H9 (cell line): ENCODE data around the gene DNAJA4. TPM values are rescaled to one million over a fixed set of nuclear protein-coding genes. Genes with fewer than 3 reads are reported as not detected.

Source experiments
- DNase-seq: peaks from one replicate; pipeline ENCODE4 v3.0.0-alpha.2; 2017
- H2AFZ ChIP-seq: one replicate; pipeline ENCODE4 v1.6.1; 2013; ENCODE audit warnings: mild to moderate bottlenecking, low read length, control low read depth, moderate library complexity
- H2AK5ac ChIP-seq: 2 replicates; pipeline ENCODE4 v1.6.1; 2013; ENCODE audit warnings: low read length, control low read depth, mixed read lengths; ENCODE audit not compliant: insufficient read length
- H2BK120ac ChIP-seq: one replicate; pipeline ENCODE4 v1.6.1; 2013; ENCODE audit warnings: low read depth, mild to moderate bottlenecking, low read length, control low read depth, inconsistent platforms; ENCODE audit not compliant: poor library complexity, severe bottlenecking
- H2BK12ac ChIP-seq: 2 replicates; pipeline ENCODE4 v1.6.1; 2013; ENCODE audit warnings: low read length, control low read depth, mixed read lengths, low read depth; ENCODE audit not compliant: insufficient read length
- H2BK15ac ChIP-seq: 2 replicates; pipeline ENCODE4 v1.6.1; 2013; ENCODE audit warnings: low read depth, low read length, control low read depth
- H2BK20ac ChIP-seq: one replicate; pipeline ENCODE4 v1.6.1; 2013; ENCODE audit warnings: low read depth, mild to moderate bottlenecking, low read length, control low read depth, inconsistent platforms; ENCODE audit not compliant: poor library complexity, severe bottlenecking
- H2BK5ac ChIP-seq: 2 replicates; pipeline ENCODE4 v1.6.1; 2013; ENCODE audit warnings: low read length, control low read depth, mixed read lengths; ENCODE audit not compliant: insufficient read length
- H3K14ac ChIP-seq: 2 replicates; pipeline ENCODE4 v1.6.1; 2013; ENCODE audit warnings: low read length, control low read depth; ENCODE audit not compliant: insufficient read depth
- H3K18ac ChIP-seq: 2 replicates; pipeline ENCODE4 v1.6.1; 2013; ENCODE audit warnings: low read depth, mild to moderate bottlenecking, mixed read lengths, low read length, control low read depth; ENCODE audit not compliant: insufficient read length
- H3K23ac ChIP-seq: 2 replicates; pipeline ENCODE4 v1.6.1; 2013; ENCODE audit warnings: low read length, control low read depth, mixed read lengths, low read depth; ENCODE audit not compliant: insufficient read length
- H3K23me2 ChIP-seq: 2 replicates; pipeline ENCODE4 v1.6.1; 2013; ENCODE audit warnings: low read depth, mild to moderate bottlenecking, mixed read lengths, low read length, control low read depth; ENCODE audit not compliant: insufficient read length, poor library complexity, severe bottlenecking
- H3K27ac ChIP-seq: 2 replicates; pipeline ENCODE4 v1.5.1; 2013; ENCODE audit warnings: low read length, control low read depth, mixed read lengths, low read depth; ENCODE audit not compliant: insufficient read length
- H3K27me3 ChIP-seq: 2 replicates; pipeline ENCODE4 v1.6.1; 2013; ENCODE audit warnings: low read length, control low read depth, inconsistent platforms; ENCODE audit not compliant: insufficient read depth
- H3K4ac ChIP-seq: 2 replicates; pipeline ENCODE4 v1.6.1; 2013; ENCODE audit warnings: low read depth, mild to moderate bottlenecking, control low read depth, inconsistent platforms, low read length, moderate library complexity
- H3K4me1 ChIP-seq: 2 replicates; pipeline ENCODE4 v1.6.1; 2013; ENCODE audit warnings: low read length, control low read depth, inconsistent platforms; ENCODE audit not compliant: insufficient read depth
- H3K4me2 ChIP-seq: 2 replicates; pipeline ENCODE4 v1.6.1; 2013; ENCODE audit warnings: low read length, control low read depth, mixed read lengths; ENCODE audit not compliant: insufficient read length, insufficient read depth
- H3K56ac ChIP-seq: 2 replicates; pipeline ENCODE4 v1.6.1; 2013; ENCODE audit warnings: low read depth, mild to moderate bottlenecking, mixed read lengths, low read length, control low read depth; ENCODE audit not compliant: insufficient read length
- H3K79me1 ChIP-seq: 2 replicates; pipeline ENCODE4 v1.6.1; 2013; ENCODE audit warnings: low read depth, mild to moderate bottlenecking, moderate library complexity, low read length, control low read depth, inconsistent platforms; ENCODE audit not compliant: insufficient read depth, poor library complexity, severe bottlenecking
- H3K79me2 ChIP-seq: 2 replicates; pipeline ENCODE4 v1.6.1; 2013; ENCODE audit warnings: low read length, control low read depth, inconsistent platforms; ENCODE audit not compliant: insufficient read depth
- H3K9ac ChIP-seq: 2 replicates; pipeline ENCODE4 v1.6.1; 2013; ENCODE audit warnings: low read length, control low read depth, mixed read lengths; ENCODE audit not compliant: insufficient read length; ENCODE audit errors: extremely low read depth
- H3K9me3 ChIP-seq: one replicate; pipeline ENCODE4 v1.6.1; 2013; ENCODE audit warnings: low read depth, low read length, inconsistent platforms; ENCODE audit not compliant: control insufficient read depth
- H3T11ph ChIP-seq: one replicate; pipeline ENCODE4 v1.6.1; 2013; ENCODE audit warnings: mild to moderate bottlenecking, low read length, control low read depth, inconsistent platforms
- H4K20me1 ChIP-seq: one replicate; pipeline ENCODE4 v1.6.1; 2013; ENCODE audit not compliant: control insufficient read depth, insufficient read length, insufficient read depth
- H4K5ac ChIP-seq: 2 replicates; pipeline ENCODE4 v1.6.1; 2013; ENCODE audit warnings: low read depth, mild to moderate bottlenecking, mixed read lengths, low read length, control low read depth; ENCODE audit not compliant: insufficient read length
- H4K8ac ChIP-seq: replicated peaks from 2 replicates; pipeline ENCODE4 v1.6.1; 2013; ENCODE audit warnings: low read length, control low read depth, mixed read lengths, low read depth; ENCODE audit not compliant: insufficient read length
- H4K91ac ChIP-seq: 2 replicates; pipeline ENCODE4 v1.6.1; 2013; ENCODE audit warnings: low read depth, mild to moderate bottlenecking, moderate library complexity, mixed read lengths, low read length, control low read depth; ENCODE audit not compliant: insufficient read length
- H3K27ac Mint-ChIP-seq, 3 experiments: 2 replicates in 2 of 3; 3 replicates in 1 of 3; pipeline ENCODE4 v1.8.0; 2020 to 2021; ENCODE audit warnings: mixed read lengths in 3 of 3, mild to moderate bottlenecking in 1 of 3, moderate library complexity in 1 of 3
- H3K27me3 Mint-ChIP-seq: 2 replicates; pipeline ENCODE4 v1.8.0; 2021; ENCODE audit warnings: low read depth, mild to moderate bottlenecking, moderate library complexity, mixed read lengths
- H3K36me3 Mint-ChIP-seq, 3 experiments: 2 replicates in 2 of 3; 3 replicates in 1 of 3; pipeline ENCODE4 v1.8.0; 2020 to 2021; ENCODE audit warnings: low read depth in 3 of 3, mixed read lengths in 3 of 3; ENCODE audit not compliant: insufficient read depth in 1 of 3
- H3K4me1 Mint-ChIP-seq, 2 experiments: 2 replicates each; pipeline ENCODE4 v1.8.0; 2020; ENCODE audit warnings: mixed read lengths in 2 of 2
- H3K4me3 Mint-ChIP-seq, 2 experiments: 2 replicates in 1 of 2; 3 replicates in 1 of 2; pipeline ENCODE4 v1.8.0; 2020 to 2021; ENCODE audit warnings: mild to moderate bottlenecking in 2 of 2, mixed read lengths in 2 of 2, moderate library complexity in 1 of 2
- H3K9me3 Mint-ChIP-seq, 2 experiments: 2 replicates in 1 of 2; 3 replicates in 1 of 2; pipeline ENCODE4 v1.8.0; 2020; ENCODE audit warnings: mild to moderate bottlenecking in 2 of 2, mixed read lengths in 2 of 2, moderate library complexity in 1 of 2
- WGBS: extraction: QIAGEN DNeasy Blood & Tissue Kit; methylation state at CpG from one replicate; pipeline ENCODE4 v1.1.7; 2013; ENCODE audit warnings: missing lambda C conversion rate, low lambda C conversion rate, mixed read lengths; ENCODE audit not compliant: insufficient read length; ENCODE audit errors: extremely low coverage; 5-methylcytosine and 5-hydroxymethylcytosine counted together
- total RNA-seq: library from RNA; stranded (reverse); gene quantifications from 2 replicates; pipeline ENCODE4 v1.2.1, GENCODE V29; 2021
- TF ChIP-seq, protein P1 (sequence below): fragments of 200-600 bp; sonication (generic); conservative IDR thresholded peaks from 3 replicates; pipeline ENCODE4 v1.8.0; 2021; ENCODE audit warnings: antibody characterized with exemption, mild to moderate bottlenecking

The DNAJA4 gene
- total RNA-seq, 1 experiment from 2014 or later: 0.13 TPM

DNA sequence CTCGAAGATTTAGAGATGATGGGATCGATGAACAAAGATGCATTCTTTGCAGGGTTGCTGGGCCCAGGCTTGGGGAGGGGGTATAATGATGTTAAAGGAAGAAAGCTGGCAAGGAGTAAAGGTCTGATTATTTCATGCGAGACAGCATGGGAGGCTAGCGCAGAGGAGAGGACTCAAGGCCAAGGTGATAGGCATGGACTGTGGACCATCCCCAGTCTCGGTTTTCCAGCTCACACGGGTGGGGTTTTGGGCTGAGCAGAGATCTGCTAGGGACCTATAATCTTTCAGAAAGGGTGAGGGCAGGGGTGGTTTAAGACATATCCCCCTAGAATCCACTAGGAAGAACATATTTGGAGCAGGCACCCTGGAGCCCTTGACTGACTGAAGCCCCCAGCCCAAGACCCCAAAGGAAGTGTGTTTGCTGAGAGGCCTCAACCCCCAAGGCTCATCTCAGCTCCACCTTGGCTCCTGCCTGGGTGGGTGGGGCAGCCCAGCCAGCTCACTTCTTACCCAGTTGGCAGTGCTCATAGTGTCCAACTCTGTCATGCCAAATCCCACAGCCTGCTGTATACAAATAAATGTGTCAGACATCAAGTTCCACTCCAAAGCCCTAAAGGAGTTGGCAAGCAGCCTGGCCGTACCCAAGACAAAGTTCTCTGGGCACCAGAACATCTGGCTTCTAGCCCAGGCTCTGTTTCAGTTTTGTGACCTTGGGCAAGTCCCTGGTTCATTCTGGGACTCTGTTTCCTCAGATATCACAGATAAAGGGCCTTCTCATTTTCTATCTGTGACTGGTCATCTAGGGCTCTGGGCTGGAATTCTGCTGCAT is 47.9 kb upstream of the DNAJA4 start:
- no peaks in the 10 kb centered on the region for H3K27me3 Mint-ChIP-seq
- Histone ChIP-seq H3K9ac (no peak overlapping the region), H3K79me2 (no peaks in the 10 kb centered on the region), H2AFZ (no peak overlapping the region), H3K23ac (no peak overlapping the region), H3K23me2 (no peaks in the 10 kb centered on the region), H3K27ac (no peak overlapping the region), H2BK15ac (no peak overlapping the region), H2BK12ac (no peak overlapping the region), H2AK5ac (no peak overlapping the region), H4K91ac (no peak overlapping the region), H3K18ac (no peak overlapping the region), H2BK5ac (no peak overlapping the region), H3K9me3 (no peaks in the 10 kb centered on the region), H3K4me1 (peaks cover 2% of the 10 kb centered on the region; the same call in 1 of the 2 replicates), H3K14ac (no peak overlapping the region), H2BK20ac (no peak overlapping the region), H4K8ac (no peak overlapping the region), H3T11ph (no peak overlapping the region), H3K79me1 (no peaks in the 10 kb centered on the region), H4K20me1 (no peaks in the 10 kb centered on the region), H3K4me2 (no peak overlapping the region), H3K56ac (no peak overlapping the region), H3K4ac (no peak overlapping the region), H3K27me3 (no peaks in the 10 kb centered on the region), H4K5ac (no peak overlapping the region), H2BK120ac (no peak overlapping the region)
- no peak for DNase-seq
- no CpG with 5 or more reads among the region's 7 CpGs for WGBS
- H3K9me3 Mint-ChIP-seq: no peaks in the 10 kb centered on the region; a peak in 1 of 5 replicates
- H3K36me3 Mint-ChIP-seq: no peaks in the 10 kb centered on the region
- no peak overlapping the region for H3K4me3 Mint-ChIP-seq
- TF ChIP-seq, protein P1, sequence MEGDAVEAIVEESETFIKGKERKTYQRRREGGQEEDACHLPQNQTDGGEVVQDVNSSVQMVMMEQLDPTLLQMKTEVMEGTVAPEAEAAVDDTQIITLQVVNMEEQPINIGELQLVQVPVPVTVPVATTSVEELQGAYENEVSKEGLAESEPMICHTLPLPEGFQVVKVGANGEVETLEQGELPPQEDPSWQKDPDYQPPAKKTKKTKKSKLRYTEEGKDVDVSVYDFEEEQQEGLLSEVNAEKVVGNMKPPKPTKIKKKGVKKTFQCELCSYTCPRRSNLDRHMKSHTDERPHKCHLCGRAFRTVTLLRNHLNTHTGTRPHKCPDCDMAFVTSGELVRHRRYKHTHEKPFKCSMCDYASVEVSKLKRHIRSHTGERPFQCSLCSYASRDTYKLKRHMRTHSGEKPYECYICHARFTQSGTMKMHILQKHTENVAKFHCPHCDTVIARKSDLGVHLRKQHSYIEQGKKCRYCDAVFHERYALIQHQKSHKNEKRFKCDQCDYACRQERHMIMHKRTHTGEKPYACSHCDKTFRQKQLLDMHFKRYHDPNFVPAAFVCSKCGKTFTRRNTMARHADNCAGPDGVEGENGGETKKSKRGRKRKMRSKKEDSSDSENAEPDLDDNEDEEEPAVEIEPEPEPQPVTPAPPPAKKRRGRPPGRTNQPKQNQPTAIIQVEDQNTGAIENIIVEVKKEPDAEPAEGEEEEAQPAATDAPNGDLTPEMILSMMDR: no peak
- no peak overlapping the region for H3K27ac Mint-ChIP-seq
- H3K4me1 Mint-ChIP-seq: peaks cover 13 to 23% of the 10 kb centered on the region in 2 experiments
